Colonic mucosa (tissue), 4 donors: Measurements from ENCODE around the gene SCN4B. TPM values are rescaled to one million over a fixed set of nuclear protein-coding genes. Genes with fewer than 3 reads are reported as not detected.

Experiments
- DNase-seq: peaks from one replicate; pipeline ENCODE4 v3.0.0-alpha.2; 2020
- H3K27ac ChIP-seq: fragments of 200-600 bp; one replicate; pipeline ENCODE4 v1.8.0; 2021
- H3K27me3 ChIP-seq: fragments of 200-600 bp; one replicate; pipeline ENCODE4 v1.8.0; 2021
- H3K36me3 ChIP-seq: fragments of 200-600 bp; one replicate; pipeline ENCODE4 v1.8.0; 2021
- H3K4me1 ChIP-seq: fragments of 200-600 bp; one replicate; pipeline ENCODE4 v1.8.0; 2021; ENCODE audit warnings: mild to moderate bottlenecking
- H3K4me3 ChIP-seq: fragments of 200-600 bp; one replicate; pipeline ENCODE4 v1.8.0; 2021
- H3K9ac ChIP-seq, 2 donors: one replicate each; pipeline ENCODE4 v1.7.0; 2013; ENCODE audit warnings: control low read depth in 2 of 2, low read depth in 2 of 2, low read length in 2 of 2
- H3K9me3 ChIP-seq: fragments of 200-600 bp; one replicate; pipeline ENCODE4 v1.8.0; 2021
- CTCF ChIP-seq: fragments of 200-600 bp; IDR thresholded peaks from one replicate; pipeline ENCODE4 v1.8.0; 2022; ENCODE audit warnings: antibody characterized with exemption, mild to moderate bottlenecking
- intact Hi-C: fragments of 100-400 bp; cut with DNase I; formaldehyde crosslinking; loops from one replicate; pipeline ENCODE4 v1.14.1; 2022
- total RNA-seq, 2 donors: library from RNA; stranded (reverse); fragmentation: NEBNext Ultra II Directional in 1 of 2; extraction: Animal tissue kit (Norgen Biotek cat#: 25700) in 1 of 2; gene quantifications; one replicate each; pipeline ENCODE4 v1.2.1, GENCODE V29; 2021
- donor health status: healthy.
- donor health status: DM: no; HTN: no; CAD: no.
- donor health status: DM: no; HTN: no; CAD: no.

SCN4B gene
- total RNA-seq, 2 donors from 2014 or later = 0.59 to 1.5 TPM

- H3K36me3 ChIP-seq = no peaks in the 10 kb centered on the region
- no peaks in the 10 kb centered on the region for H3K27me3 ChIP-seq
- intact Hi-C loops = no loop called here
- H3K9me3 ChIP-seq = no peaks in the 10 kb centered on the region
- H3K4me1 ChIP-seq = no peaks in the 10 kb centered on the region
- no peak overlapping the region for H3K4me3 ChIP-seq
- H3K27ac ChIP-seq = no peak overlapping the region
- TF ChIP-seq CTCF = no peak
- H3K9ac ChIP-seq = no peak overlapping the region
- DNase-seq = no peak
Measured at GRCh38 chr11:118112711-118113430, 39.8 kb downstream of the SCN4B start.

GRCh38 chr11:118111744-118112035 lies 40.9 kb downstream of the SCN4B start:
- Histone ChIP-seq H3K27ac (peak overlapping the region; percentile 40), H3K4me3 (no peak overlapping the region), H3K9ac (no peak overlapping the region), H3K4me1 (no peaks in the 10 kb centered on the region), H3K9me3 (no peaks in the 10 kb centered on the region), H3K27me3 (no peaks in the 10 kb centered on the region), H3K36me3 (no peaks in the 10 kb centered on the region)
- intact Hi-C loops = no loop called here
- no peak for TF ChIP-seq CTCF
- no peak for DNase-seq

- H3K9me3 ChIP-seq = no peaks in the 10 kb centered on the region
- H3K4me1 ChIP-seq = no peaks in the 10 kb centered on the region
- H3K4me3 ChIP-seq = no peak overlapping the region
- no peak for TF ChIP-seq CTCF
- intact Hi-C loops = no loop called here
- H3K27ac ChIP-seq = peak overlapping the region; percentile 40
- peak; percentile 54 for DNase-seq
- H3K36me3 ChIP-seq = no peaks in the 10 kb centered on the region
- no peak overlapping the region for H3K9ac ChIP-seq
- no peaks in the 10 kb centered on the region for H3K27me3 ChIP-seq
Measured at GRCh38 chr11:118111019-118111743, 41.4 kb downstream of the SCN4B start.

- Histone ChIP-seq H3K4me3 (no peak overlapping the region), H3K27ac (no peak overlapping the region), H3K9me3 (no peaks in the 10 kb centered on the region), H3K4me1 (no peaks in the 10 kb centered on the region), H3K9ac (no peak overlapping the region), H3K36me3 (no peaks in the 10 kb centered on the region), H3K27me3 (no peaks in the 10 kb centered on the region)
- TF ChIP-seq CTCF = no peak
- intact Hi-C loops = no loop called here
- DNase-seq = no peak
Measured at GRCh38 chr11:118109231-118109630, 43.4 kb downstream of the SCN4B start.

GRCh38 chr11:118108513-118108912 lies 44.1 kb downstream of the SCN4B start:
- no peaks in the 10 kb centered on the region for H3K27me3 ChIP-seq
- no peak overlapping the region for H3K9ac ChIP-seq
- no peaks in the 10 kb centered on the region for H3K9me3 ChIP-seq
- DNase-seq = no peak
- no peaks in the 10 kb centered on the region for H3K4me1 ChIP-seq
- TF ChIP-seq CTCF = no peak
- H3K27ac ChIP-seq = no peak overlapping the region
- intact Hi-C loops = no loop called here
- no peak overlapping the region for H3K4me3 ChIP-seq
- no peaks in the 10 kb centered on the region for H3K36me3 ChIP-seq
